Vagina (tissue), 2 donors: Measurements from ENCODE around the gene COBL. TPM values are rescaled to one million over a fixed set of nuclear protein-coding genes. Genes with fewer than 3 reads are reported as not detected.

Source experiments
- DNase-seq, 2 donors: peaks; one replicate each; pipeline ENCODE4 v3.0.0-alpha.2; 2017; ENCODE audit errors: extremely low spot score in 2 of 2
- H3K27ac ChIP-seq: fragments of 200-600 bp; sonication (generic); one replicate; pipeline ENCODE4 v1.5.1; 2019
- H3K27me3 ChIP-seq: fragments of 200-600 bp; sonication (generic); one replicate; pipeline ENCODE4 v1.5.1; 2019
- H3K36me3 ChIP-seq, 2 donors: fragments of 200-600 bp; sonication (generic); one replicate each; pipeline ENCODE4 v1.5.1; 2017 to 2019
- H3K4me1 ChIP-seq: fragments of 200-600 bp; sonication (generic); one replicate; pipeline ENCODE4 v1.5.1; 2019
- H3K4me3 ChIP-seq, 2 donors: fragments of 200-600 bp; sonication (generic); 1 replicate in 1 of 2; 2 replicates in 1 of 2; pipeline ENCODE4 v1.5.1; 2016 to 2019
- H3K9me3 ChIP-seq: fragments of 200-600 bp; sonication (generic); one replicate; pipeline ENCODE4 v1.5.1; 2019
- CTCF ChIP-seq, 3 experiments: fragments of 450-650 bp in 2 of 3; fragments of 200-600 bp in 1 of 3; sonication (generic) in 1 of 3; IDR thresholded peaks; one replicate each; pipeline ENCODE4 v1.5.1; 2017 to 2019; ENCODE audit warnings: antibody characterized with exemption in 3 of 3, mild to moderate bottlenecking in 2 of 3, moderate library complexity in 2 of 3
- POLR2A ChIP-seq, 2 donors: fragments of 450-650 bp; IDR thresholded peaks; one replicate each; pipeline ENCODE4 v1.6.1; 2017; ENCODE audit warnings: antibody characterized with exemption in 2 of 2, mild to moderate bottlenecking in 2 of 2, moderate library complexity in 2 of 2
- POLR2AphosphoS5 ChIP-seq, 2 donors: sonication (generic); formaldehyde crosslinking; IDR thresholded peaks; one replicate each; pipeline ENCODE4 v1.9.0; 2017; ENCODE audit warnings: antibody characterized with exemption in 2 of 2, mild to moderate bottlenecking in 2 of 2, low read depth in 1 of 2; ENCODE audit not compliant: insufficient read depth in 1 of 2
- intact Hi-C: fragments of 100-400 bp; cut with DNase I; formaldehyde crosslinking; loops from one replicate; pipeline ENCODE4 v1.15.1; 2023
- total RNA-seq: library from RNA; depleted of rRNA; stranded (reverse); fragments of >200 nt; gene quantifications from one replicate; pipeline ENCODE4 v1.2.3, GENCODE V29; 2016

The COBL gene
- total RNA-seq, 1 donor from 2014 or later, result 9.3 TPM

GRCh38 chr7:51314726-51315125 is 1.9 kb downstream of the COBL start:
- peaks cover 7% of the 10 kb centered on the region for H3K4me1 ChIP-seq
- intact Hi-C loops, result no loop called here
- DNase-seq, result no peak
- H3K36me3 ChIP-seq, result no peaks in the 10 kb centered on the region
- H3K9me3 ChIP-seq, result no peaks in the 10 kb centered on the region
- H3K27ac ChIP-seq, result no peak overlapping the region
- H3K4me3 ChIP-seq, result no peak overlapping the region
- H3K27me3 ChIP-seq, result no peaks in the 10 kb centered on the region
- TF ChIP-seq CTCF (IDR thresholded peaks at IDR 0.05) (no peak), POLR2A (IDR thresholded peaks at IDR 0.05) (no peak), POLR2AphosphoS5 (IDR thresholded peaks at IDR 0.05; ENCODE audit: insufficient read depth in 1 of 2, low read depth in 1 of 2) (no peak)

GRCh38 chr7:51313738-51314425 is 2.7 kb downstream of the COBL start:
- no peak overlapping the region for H3K27ac ChIP-seq
- intact Hi-C loops, result no loop called here
- peaks cover 7% of the 10 kb centered on the region for H3K4me1 ChIP-seq
- no peak for DNase-seq
- H3K27me3 ChIP-seq, result no peaks in the 10 kb centered on the region
- no peak for TF ChIP-seq CTCF (IDR thresholded peaks at IDR 0.05)
- TF ChIP-seq POLR2AphosphoS5 (IDR thresholded peaks at IDR 0.05; ENCODE audit: insufficient read depth in 1 of 2, low read depth in 1 of 2), result no peak
- no peak for TF ChIP-seq POLR2A (IDR thresholded peaks at IDR 0.05)
- H3K4me3 ChIP-seq, result no peak overlapping the region
- H3K9me3 ChIP-seq, result no peaks in the 10 kb centered on the region
- no peaks in the 10 kb centered on the region for H3K36me3 ChIP-seq

- no peak for DNase-seq
- Histone ChIP-seq H3K4me3 (no peak overlapping the region), H3K27ac (no peak overlapping the region), H3K27me3 (no peaks in the 10 kb centered on the region), H3K9me3 (no peaks in the 10 kb centered on the region), H3K4me1 (peaks cover 7% of the 10 kb centered on the region), H3K36me3 (no peaks in the 10 kb centered on the region)
- intact Hi-C loops, result no loop called here
- TF ChIP-seq POLR2A (IDR thresholded peaks at IDR 0.05) (no peak), POLR2AphosphoS5 (IDR thresholded peaks at IDR 0.05; ENCODE audit: insufficient read depth in 1 of 2, low read depth in 1 of 2) (no peak)
Measured at GRCh38 chr7:51312951-51313737, 3.5 kb downstream of the COBL start.

- Histone ChIP-seq H3K27ac (no peak overlapping the region), H3K4me3 (no peak overlapping the region), H3K4me1 (peaks cover 6% of the 10 kb centered on the region), H3K27me3 (no peaks in the 10 kb centered on the region), H3K36me3 (no peaks in the 10 kb centered on the region), H3K9me3 (no peaks in the 10 kb centered on the region)
- DNase-seq, result no peak
- intact Hi-C loops, result no loop called here
- no peak for TF ChIP-seq CTCF (IDR thresholded peaks at IDR 0.05)
- TF ChIP-seq POLR2AphosphoS5 (IDR thresholded peaks at IDR 0.05; ENCODE audit: insufficient read depth in 1 of 2, low read depth in 1 of 2), result no peak
- no peak for TF ChIP-seq POLR2A (IDR thresholded peaks at IDR 0.05)
Measured at GRCh38 chr7:51311166-51311565, 5.4 kb downstream of the COBL start.

GRCh38 chr7:51310131-51310583 is 6.5 kb downstream of the COBL start:
- Histone ChIP-seq H3K27me3 (no peaks in the 10 kb centered on the region), H3K27ac (no peak overlapping the region), H3K36me3 (no peaks in the 10 kb centered on the region), H3K4me1 (no peaks in the 10 kb centered on the region), H3K9me3 (no peaks in the 10 kb centered on the region), H3K4me3 (no peak overlapping the region)
- DNase-seq, result no peak
- TF ChIP-seq POLR2A (IDR thresholded peaks at IDR 0.05) (no peak), CTCF (IDR thresholded peaks at IDR 0.05) (no peak), POLR2AphosphoS5 (IDR thresholded peaks at IDR 0.05; ENCODE audit: insufficient read depth in 1 of 2, low read depth in 1 of 2) (no peak)
- intact Hi-C loops, result no loop called here
